Neural crest cell (in vitro differentiated cells): ENCODE results near the gene CYP11A1. TPM values are rescaled to one million over a fixed set of nuclear protein-coding genes. Genes with fewer than 3 reads are reported as not detected.

ENCODE experiments used
- DNase-seq: peaks from one replicate; pipeline ENCODE4 v3.0.0; 2021; ENCODE audit warnings: low read depth, mixed read lengths, low spot score
- H3K27ac Mint-ChIP-seq: one replicate; pipeline ENCODE4 v1.8.0; 2021; ENCODE audit warnings: mild to moderate bottlenecking, mixed read lengths; ENCODE audit not compliant: unreplicated experiment
- H3K27me3 Mint-ChIP-seq: 2 replicates; pipeline ENCODE4 v1.8.0; 2021; ENCODE audit warnings: low read depth, mild to moderate bottlenecking, mixed read lengths
- H3K36me3 Mint-ChIP-seq: 2 replicates; pipeline ENCODE4 v1.8.0; 2021; ENCODE audit warnings: low read depth, mild to moderate bottlenecking, mixed read lengths
- H3K4me1 Mint-ChIP-seq: 2 replicates; pipeline ENCODE4 v1.8.0; 2021; ENCODE audit warnings: mixed read lengths
- H3K4me3 Mint-ChIP-seq: one replicate; pipeline ENCODE4 v1.8.0; 2021; ENCODE audit warnings: mild to moderate bottlenecking, mixed read lengths
- H3K9me3 Mint-ChIP-seq: 2 replicates; pipeline ENCODE4 v1.8.0; 2021; ENCODE audit warnings: mixed read lengths
- total RNA-seq: library from RNA; stranded (reverse); gene quantifications from 2 replicates; pipeline ENCODE4 v1.2.1, GENCODE V29; 2021
- TF ChIP-seq, protein P1 (sequence below): fragments of 200-600 bp; sonication (generic); conservative IDR thresholded peaks from 2 replicates; pipeline ENCODE4 v1.5.0; 2021; ENCODE audit warnings: antibody characterized with exemption, mild to moderate bottlenecking

The CYP11A1 gene
- total RNA-seq, 1 donor from 2014 or later = 0.77 TPM

DNA sequence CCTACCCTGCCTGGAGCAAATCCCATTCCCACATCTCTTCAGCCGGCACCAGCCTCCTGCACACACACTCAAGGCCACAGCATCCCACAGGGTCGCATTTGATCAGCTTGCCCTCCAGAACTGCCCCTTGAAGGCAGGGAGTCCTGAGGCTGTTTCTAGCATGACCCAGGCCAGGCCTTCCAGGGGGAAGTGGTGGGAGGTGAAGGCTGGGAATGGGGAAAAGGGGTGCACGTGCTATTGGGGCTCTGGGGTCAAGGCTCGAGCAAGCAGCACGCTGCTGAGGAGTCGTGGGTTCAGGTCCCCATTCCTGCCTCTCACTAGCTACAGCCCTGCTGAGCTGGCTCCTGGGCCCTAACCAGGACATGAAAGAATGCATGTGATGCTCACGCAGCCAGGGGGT lies 41.4 kb upstream of the CYP11A1 start:
- Mint-ChIP-seq H3K4me1 (peaks cover 29% of the 10 kb centered on the region), H3K27me3 (no peaks in the 10 kb centered on the region), H3K36me3 (no peaks in the 10 kb centered on the region), H3K4me3 (no peak overlapping the region), H3K9me3 (no peaks in the 10 kb centered on the region), H3K27ac (peak overlapping the region; percentile 84)
- TF ChIP-seq, protein P1, sequence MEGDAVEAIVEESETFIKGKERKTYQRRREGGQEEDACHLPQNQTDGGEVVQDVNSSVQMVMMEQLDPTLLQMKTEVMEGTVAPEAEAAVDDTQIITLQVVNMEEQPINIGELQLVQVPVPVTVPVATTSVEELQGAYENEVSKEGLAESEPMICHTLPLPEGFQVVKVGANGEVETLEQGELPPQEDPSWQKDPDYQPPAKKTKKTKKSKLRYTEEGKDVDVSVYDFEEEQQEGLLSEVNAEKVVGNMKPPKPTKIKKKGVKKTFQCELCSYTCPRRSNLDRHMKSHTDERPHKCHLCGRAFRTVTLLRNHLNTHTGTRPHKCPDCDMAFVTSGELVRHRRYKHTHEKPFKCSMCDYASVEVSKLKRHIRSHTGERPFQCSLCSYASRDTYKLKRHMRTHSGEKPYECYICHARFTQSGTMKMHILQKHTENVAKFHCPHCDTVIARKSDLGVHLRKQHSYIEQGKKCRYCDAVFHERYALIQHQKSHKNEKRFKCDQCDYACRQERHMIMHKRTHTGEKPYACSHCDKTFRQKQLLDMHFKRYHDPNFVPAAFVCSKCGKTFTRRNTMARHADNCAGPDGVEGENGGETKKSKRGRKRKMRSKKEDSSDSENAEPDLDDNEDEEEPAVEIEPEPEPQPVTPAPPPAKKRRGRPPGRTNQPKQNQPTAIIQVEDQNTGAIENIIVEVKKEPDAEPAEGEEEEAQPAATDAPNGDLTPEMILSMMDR = no peak
- no peak for DNase-seq

DNA sequence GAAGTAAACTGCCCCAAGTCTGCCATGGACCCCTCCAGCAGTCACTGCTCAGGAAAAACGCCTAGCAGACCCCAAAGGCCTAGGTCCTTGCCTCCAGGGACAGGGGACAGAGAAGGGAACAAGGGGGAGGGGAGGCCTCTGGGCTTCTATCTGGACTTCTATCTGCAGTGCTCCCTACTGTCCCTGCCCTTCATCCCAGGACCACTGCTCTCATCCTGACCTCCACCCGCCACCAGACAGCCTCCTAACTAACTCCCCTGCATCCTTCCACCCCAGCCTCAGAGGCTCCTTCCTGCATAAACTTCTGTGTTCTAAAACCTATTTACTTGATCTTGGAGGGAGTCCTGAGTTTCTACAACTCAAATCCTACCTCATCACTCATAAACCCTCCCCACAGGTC lies 40.9 kb upstream of the CYP11A1 start:
- H3K4me3 Mint-ChIP-seq = no peak overlapping the region
- H3K9me3 Mint-ChIP-seq = no peaks in the 10 kb centered on the region
- TF ChIP-seq, protein P1 = no peak
- H3K36me3 Mint-ChIP-seq = no peaks in the 10 kb centered on the region
- H3K4me1 Mint-ChIP-seq = peaks cover 32% of the 10 kb centered on the region
- no peak for DNase-seq
- peak overlapping the region; percentile 84 for H3K27ac Mint-ChIP-seq
- H3K27me3 Mint-ChIP-seq = no peaks in the 10 kb centered on the region

DNA sequence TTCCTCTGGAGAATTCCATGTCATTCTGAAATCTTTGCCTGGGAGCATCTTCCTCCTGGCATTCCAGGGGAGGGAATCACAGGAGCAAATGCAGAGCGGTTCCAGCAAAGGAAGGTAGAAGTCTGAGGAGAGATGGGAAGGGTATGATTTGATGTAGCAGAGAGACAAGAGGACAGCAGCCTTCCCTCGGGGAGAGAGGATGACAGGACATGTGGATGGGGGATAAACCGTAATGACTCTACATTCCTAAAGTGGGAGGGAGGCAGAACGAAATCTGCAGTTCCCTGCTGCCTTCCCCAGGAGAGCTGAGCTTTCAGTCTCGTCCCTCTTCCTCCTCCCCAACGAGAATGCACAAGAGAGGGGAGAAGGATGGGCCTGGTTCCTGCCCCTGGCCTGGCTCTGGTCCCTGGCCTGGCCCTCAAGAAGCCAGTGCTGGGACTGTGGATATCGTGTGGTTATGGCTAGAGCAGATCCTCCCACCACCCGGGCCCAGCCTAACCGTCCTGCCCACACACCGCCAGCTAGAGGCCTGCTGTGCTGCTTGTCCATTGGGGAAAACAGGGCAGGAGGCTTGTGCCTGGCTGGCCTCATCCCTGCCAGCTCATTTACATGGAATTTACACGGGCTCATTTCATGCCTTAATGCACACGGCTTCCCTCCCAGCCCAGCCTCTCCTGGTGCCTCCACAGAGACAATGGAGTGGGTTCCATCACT lies 39.7 kb upstream of the CYP11A1 start:
- Mint-ChIP-seq H3K27ac (peak overlapping the region; percentile 83), H3K36me3 (no peaks in the 10 kb centered on the region), H3K4me3 (no peak overlapping the region), H3K4me1 (peaks cover 32% of the 10 kb centered on the region), H3K27me3 (no peaks in the 10 kb centered on the region), H3K9me3 (no peaks in the 10 kb centered on the region)
- peak; percentile 30 for DNase-seq
- TF ChIP-seq, protein P1 = no peak

DNA sequence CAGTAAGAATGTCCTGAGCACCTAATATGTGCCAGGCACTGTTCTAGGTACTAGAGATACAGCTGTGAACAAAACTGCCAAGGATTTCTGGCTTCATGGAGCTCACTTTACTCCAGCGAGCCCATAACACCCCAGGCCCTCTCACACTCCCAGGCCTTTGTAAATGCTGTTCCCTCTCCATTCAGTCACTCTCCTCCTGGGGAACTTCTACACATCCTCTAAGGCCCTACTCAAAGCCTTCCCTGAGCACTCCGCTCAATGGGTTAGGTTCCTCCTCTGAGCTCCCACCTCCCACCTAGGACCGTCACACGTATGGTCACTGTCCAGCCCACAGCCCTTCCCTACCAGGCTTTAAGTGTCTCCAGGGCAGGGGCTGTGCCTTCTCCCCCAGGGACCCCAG lies 39.1 kb upstream of the CYP11A1 start:
- no peaks in the 10 kb centered on the region for H3K27me3 Mint-ChIP-seq
- H3K27ac Mint-ChIP-seq = peak overlapping the region; percentile 83
- no peak overlapping the region for H3K4me3 Mint-ChIP-seq
- no peaks in the 10 kb centered on the region for H3K9me3 Mint-ChIP-seq
- DNase-seq = no peak
- TF ChIP-seq, protein P1 = no peak
- H3K4me1 Mint-ChIP-seq = peaks cover 32% of the 10 kb centered on the region
- H3K36me3 Mint-ChIP-seq = no peaks in the 10 kb centered on the region

DNA sequence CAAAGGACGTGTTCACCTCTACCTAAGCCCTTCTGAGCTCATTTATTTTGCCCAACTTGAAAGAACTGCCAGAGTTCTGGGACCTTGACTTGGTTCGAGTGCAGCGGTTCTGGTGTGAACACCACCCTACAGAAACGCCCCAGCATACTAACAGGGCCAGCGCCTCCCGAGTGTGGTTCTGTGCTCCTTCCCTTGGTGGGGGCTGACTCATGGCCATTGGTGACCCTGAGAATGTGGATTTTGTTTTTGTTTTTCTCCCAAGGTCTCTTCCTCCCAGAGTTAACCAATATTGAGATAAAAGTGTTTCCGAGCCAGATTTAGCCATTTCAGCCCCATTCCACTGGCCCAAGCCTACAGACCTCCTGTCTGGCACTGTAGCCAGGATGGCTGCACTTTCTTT lies 38.4 kb upstream of the CYP11A1 start:
- TF ChIP-seq, protein P1 = no peak
- Mint-ChIP-seq H3K36me3 (no peaks in the 10 kb centered on the region), H3K9me3 (no peaks in the 10 kb centered on the region), H3K4me1 (peaks cover 32% of the 10 kb centered on the region), H3K4me3 (no peak overlapping the region), H3K27ac (no peak overlapping the region), H3K27me3 (no peaks in the 10 kb centered on the region)
- no peak for DNase-seq
